ENCODE results near the gene CLCN3.

DNA sequence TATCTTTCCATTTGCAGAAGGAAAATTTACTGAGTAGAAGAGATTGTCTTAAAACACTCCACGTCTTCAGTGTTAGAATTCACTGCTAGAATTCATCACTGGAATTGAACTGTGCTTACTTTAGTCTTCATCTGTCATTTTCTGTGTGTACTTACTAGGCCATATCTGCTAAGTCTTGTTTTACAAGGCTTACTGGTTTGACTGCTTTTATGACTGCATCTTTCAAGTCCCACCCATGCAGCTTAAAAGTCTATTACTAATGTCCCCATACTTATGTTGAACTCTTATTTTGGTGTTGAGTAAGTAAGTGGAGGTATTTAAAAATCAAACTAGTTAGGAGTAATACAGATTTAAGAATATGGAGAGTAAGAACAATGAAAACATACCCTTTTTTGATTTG lies 14.6 kb downstream of the CLCN3 start:
- TF ChIP-seq POLR2AphosphoS5 (IDR thresholded peaks at IDR 0.05; ENCODE audit: low read depth, low read length) (no peak), TCF7L2 (IDR thresholded peaks at IDR 0.05; ENCODE audit: low read depth, low read length) (no peak)
- TF ChIP-seq, protein P1, sequence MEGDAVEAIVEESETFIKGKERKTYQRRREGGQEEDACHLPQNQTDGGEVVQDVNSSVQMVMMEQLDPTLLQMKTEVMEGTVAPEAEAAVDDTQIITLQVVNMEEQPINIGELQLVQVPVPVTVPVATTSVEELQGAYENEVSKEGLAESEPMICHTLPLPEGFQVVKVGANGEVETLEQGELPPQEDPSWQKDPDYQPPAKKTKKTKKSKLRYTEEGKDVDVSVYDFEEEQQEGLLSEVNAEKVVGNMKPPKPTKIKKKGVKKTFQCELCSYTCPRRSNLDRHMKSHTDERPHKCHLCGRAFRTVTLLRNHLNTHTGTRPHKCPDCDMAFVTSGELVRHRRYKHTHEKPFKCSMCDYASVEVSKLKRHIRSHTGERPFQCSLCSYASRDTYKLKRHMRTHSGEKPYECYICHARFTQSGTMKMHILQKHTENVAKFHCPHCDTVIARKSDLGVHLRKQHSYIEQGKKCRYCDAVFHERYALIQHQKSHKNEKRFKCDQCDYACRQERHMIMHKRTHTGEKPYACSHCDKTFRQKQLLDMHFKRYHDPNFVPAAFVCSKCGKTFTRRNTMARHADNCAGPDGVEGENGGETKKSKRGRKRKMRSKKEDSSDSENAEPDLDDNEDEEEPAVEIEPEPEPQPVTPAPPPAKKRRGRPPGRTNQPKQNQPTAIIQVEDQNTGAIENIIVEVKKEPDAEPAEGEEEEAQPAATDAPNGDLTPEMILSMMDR (IDR thresholded peaks at IDR 0.05), result no peak
- TF ChIP-seq, protein P2, sequence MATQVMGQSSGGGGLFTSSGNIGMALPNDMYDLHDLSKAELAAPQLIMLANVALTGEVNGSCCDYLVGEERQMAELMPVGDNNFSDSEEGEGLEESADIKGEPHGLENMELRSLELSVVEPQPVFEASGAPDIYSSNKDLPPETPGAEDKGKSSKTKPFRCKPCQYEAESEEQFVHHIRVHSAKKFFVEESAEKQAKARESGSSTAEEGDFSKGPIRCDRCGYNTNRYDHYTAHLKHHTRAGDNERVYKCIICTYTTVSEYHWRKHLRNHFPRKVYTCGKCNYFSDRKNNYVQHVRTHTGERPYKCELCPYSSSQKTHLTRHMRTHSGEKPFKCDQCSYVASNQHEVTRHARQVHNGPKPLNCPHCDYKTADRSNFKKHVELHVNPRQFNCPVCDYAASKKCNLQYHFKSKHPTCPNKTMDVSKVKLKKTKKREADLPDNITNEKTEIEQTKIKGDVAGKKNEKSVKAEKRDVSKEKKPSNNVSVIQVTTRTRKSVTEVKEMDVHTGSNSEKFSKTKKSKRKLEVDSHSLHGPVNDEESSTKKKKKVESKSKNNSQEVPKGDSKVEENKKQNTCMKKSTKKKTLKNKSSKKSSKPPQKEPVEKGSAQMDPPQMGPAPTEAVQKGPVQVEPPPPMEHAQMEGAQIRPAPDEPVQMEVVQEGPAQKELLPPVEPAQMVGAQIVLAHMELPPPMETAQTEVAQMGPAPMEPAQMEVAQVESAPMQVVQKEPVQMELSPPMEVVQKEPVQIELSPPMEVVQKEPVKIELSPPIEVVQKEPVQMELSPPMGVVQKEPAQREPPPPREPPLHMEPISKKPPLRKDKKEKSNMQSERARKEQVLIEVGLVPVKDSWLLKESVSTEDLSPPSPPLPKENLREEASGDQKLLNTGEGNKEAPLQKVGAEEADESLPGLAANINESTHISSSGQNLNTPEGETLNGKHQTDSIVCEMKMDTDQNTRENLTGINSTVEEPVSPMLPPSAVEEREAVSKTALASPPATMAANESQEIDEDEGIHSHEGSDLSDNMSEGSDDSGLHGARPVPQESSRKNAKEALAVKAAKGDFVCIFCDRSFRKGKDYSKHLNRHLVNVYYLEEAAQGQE (IDR thresholded peaks at IDR 0.05; ENCODE audit: insufficient read depth in 1 of 2, low read depth in 2 of 2, low read length in 1 of 2), result no peak

Measured in Panc1 (cell line).